ENCODE measurements around the gene KLF3.

Gene KLF3

DNA sequence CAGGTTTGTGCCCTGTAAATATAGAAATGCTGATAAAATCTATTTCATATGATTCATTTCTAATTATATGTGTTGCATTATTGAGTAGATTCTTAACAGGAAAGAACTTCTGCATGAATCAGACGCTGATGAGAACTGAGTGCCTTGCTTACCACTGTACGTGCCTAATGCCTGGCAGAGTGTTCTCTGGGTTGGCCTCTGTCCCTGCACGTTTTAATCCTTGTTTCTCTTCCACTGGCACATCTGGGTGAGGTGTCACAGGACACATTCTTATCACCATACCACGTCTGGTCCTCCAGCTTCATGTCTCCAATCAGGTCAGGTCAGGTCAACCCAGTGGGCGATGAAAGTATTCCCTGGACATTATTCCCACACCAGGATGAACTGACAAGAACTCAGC lies 53.6 kb downstream of the KLF3 start:
- H3K4me1 ChIP-seq (ENCODE audit: control insufficient read depth, low read length), result no peaks in the 10 kb centered on the region
- H3K4me2 ChIP-seq (ENCODE audit: low read length), result no peak overlapping the region
- H3K4me3 ChIP-seq (ENCODE audit: low read length), result no peak overlapping the region
- H3K27ac ChIP-seq (ENCODE audit: low read depth, low read length), result no peak overlapping the region
- H3K27me3 ChIP-seq (ENCODE audit: control insufficient read depth, low read length), result peaks cover 4% of the 10 kb centered on the region; the same call in 1 of the 2 replicates
- H3K9me3 ChIP-seq (ENCODE audit: control insufficient read depth, insufficient read depth, low read length), result no peaks in the 10 kb centered on the region
- no peaks in the 10 kb centered on the region for H4K20me1 ChIP-seq (ENCODE audit: control insufficient read depth, insufficient read depth, low read depth, low read length)
- no peaks in the 10 kb centered on the region for H3F3A ChIP-seq (ENCODE audit: control insufficient read depth, insufficient read depth)
- no peaks in the 10 kb centered on the region for H3K79me2 ChIP-seq (ENCODE audit: control insufficient read depth, low read length)
- H3K9me2 ChIP-seq (replicated peaks; ENCODE audit: control insufficient read depth, low read length), result no peaks in the 10 kb centered on the region
- no peak for TF ChIP-seq EZH2phosphoT487 (IDR thresholded peaks at IDR 0.05; ENCODE audit: borderline replicate concordance, low read length)
- TF ChIP-seq, protein P1, sequence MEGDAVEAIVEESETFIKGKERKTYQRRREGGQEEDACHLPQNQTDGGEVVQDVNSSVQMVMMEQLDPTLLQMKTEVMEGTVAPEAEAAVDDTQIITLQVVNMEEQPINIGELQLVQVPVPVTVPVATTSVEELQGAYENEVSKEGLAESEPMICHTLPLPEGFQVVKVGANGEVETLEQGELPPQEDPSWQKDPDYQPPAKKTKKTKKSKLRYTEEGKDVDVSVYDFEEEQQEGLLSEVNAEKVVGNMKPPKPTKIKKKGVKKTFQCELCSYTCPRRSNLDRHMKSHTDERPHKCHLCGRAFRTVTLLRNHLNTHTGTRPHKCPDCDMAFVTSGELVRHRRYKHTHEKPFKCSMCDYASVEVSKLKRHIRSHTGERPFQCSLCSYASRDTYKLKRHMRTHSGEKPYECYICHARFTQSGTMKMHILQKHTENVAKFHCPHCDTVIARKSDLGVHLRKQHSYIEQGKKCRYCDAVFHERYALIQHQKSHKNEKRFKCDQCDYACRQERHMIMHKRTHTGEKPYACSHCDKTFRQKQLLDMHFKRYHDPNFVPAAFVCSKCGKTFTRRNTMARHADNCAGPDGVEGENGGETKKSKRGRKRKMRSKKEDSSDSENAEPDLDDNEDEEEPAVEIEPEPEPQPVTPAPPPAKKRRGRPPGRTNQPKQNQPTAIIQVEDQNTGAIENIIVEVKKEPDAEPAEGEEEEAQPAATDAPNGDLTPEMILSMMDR (IDR thresholded peaks at IDR 0.05; ENCODE audit: low read depth, low read length, poor library complexity, severe bottlenecking), result no peak
- H3K36me3 ChIP-seq (ENCODE audit: control insufficient read depth, low read length), result no peaks in the 10 kb centered on the region

- Histone ChIP-seq H3K9me2 (replicated peaks; ENCODE audit: control insufficient read depth, low read length) (no peaks in the 10 kb centered on the region), H3K27me3 (ENCODE audit: control insufficient read depth, low read length) (no peaks in the 10 kb centered on the region; the same call in 1 of the 2 replicates), H3K27ac (ENCODE audit: low read depth, low read length) (no peak overlapping the region), H4K20me1 (ENCODE audit: control insufficient read depth, insufficient read depth, low read depth, low read length) (no peaks in the 10 kb centered on the region), H3K4me2 (ENCODE audit: low read length) (no peak overlapping the region), H3K79me2 (ENCODE audit: control insufficient read depth, low read length) (no peaks in the 10 kb centered on the region), H3K4me3 (ENCODE audit: low read length) (no peak overlapping the region), H3K4me1 (ENCODE audit: control insufficient read depth, low read length) (no peaks in the 10 kb centered on the region), H3F3A (ENCODE audit: control insufficient read depth, insufficient read depth) (no peaks in the 10 kb centered on the region), H3K9me3 (ENCODE audit: control insufficient read depth, insufficient read depth, low read length) (no peaks in the 10 kb centered on the region), H3K36me3 (ENCODE audit: control insufficient read depth, low read length) (no peaks in the 10 kb centered on the region)
- TF ChIP-seq, protein P1 (IDR thresholded peaks at IDR 0.05; ENCODE audit: low read depth, low read length, poor library complexity, severe bottlenecking), result no peak
- no peak for TF ChIP-seq EZH2phosphoT487 (IDR thresholded peaks at IDR 0.05; ENCODE audit: borderline replicate concordance, low read length)
Measured at GRCh38 chr4:38723114-38723513, 59.1 kb downstream of the KLF3 start.

GRCh38 chr4:38723726-38724474 lies 59.9 kb downstream of the KLF3 start:
- no peaks in the 10 kb centered on the region for H4K20me1 ChIP-seq (ENCODE audit: control insufficient read depth, insufficient read depth, low read depth, low read length)
- no peak overlapping the region for H3K4me2 ChIP-seq (ENCODE audit: low read length)
- no peak overlapping the region for H3K4me3 ChIP-seq (ENCODE audit: low read length)
- no peaks in the 10 kb centered on the region for H3K9me3 ChIP-seq (ENCODE audit: control insufficient read depth, insufficient read depth, low read length)
- H3K4me1 ChIP-seq (ENCODE audit: control insufficient read depth, low read length), result no peaks in the 10 kb centered on the region
- TF ChIP-seq, protein P1 (IDR thresholded peaks at IDR 0.05; ENCODE audit: low read depth, low read length, poor library complexity, severe bottlenecking), result no peak
- TF ChIP-seq EZH2phosphoT487 (IDR thresholded peaks at IDR 0.05; ENCODE audit: borderline replicate concordance, low read length), result no peak
- H3K9me2 ChIP-seq (replicated peaks; ENCODE audit: control insufficient read depth, low read length), result no peaks in the 10 kb centered on the region
- H3F3A ChIP-seq (ENCODE audit: control insufficient read depth, insufficient read depth), result no peaks in the 10 kb centered on the region
- H3K36me3 ChIP-seq (ENCODE audit: control insufficient read depth, low read length), result no peaks in the 10 kb centered on the region
- no peaks in the 10 kb centered on the region; the same call in 1 of the 2 replicates for H3K27me3 ChIP-seq (ENCODE audit: control insufficient read depth, low read length)
- H3K27ac ChIP-seq (ENCODE audit: low read depth, low read length), result no peak overlapping the region
- no peaks in the 10 kb centered on the region for H3K79me2 ChIP-seq (ENCODE audit: control insufficient read depth, low read length)
